ENCODE results near the gene PACSIN2. TPM values are rescaled to one million over a fixed set of nuclear protein-coding genes. Genes with fewer than 3 reads are reported as not detected.

Gene PACSIN2
- total RNA-seq, 2 experiments from 2014 or later = 27.5 to 30.8 TPM

DNA sequence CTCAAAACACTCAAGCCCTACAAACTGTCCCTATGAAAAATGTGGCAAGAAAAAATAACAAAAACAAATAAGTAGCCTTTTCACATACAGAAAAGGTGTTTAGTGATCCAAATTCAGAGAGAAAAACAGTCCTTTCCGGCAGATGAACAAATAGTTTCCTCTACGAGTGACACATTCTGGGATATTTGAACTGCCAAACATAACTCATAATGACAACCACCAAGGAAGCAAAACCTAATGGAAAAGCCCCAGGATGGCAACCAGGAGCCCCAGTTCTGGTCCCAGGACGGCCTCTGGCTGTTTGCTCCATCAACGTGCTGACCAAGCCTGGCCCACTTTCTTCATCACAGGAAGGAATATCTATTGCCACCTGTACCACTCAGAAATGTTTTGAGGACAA lies 6.0 kb downstream of the PACSIN2 start:
- DNase-seq (no peak), ATAC-seq (no peak)
- ChIA-PET CTCF (no interaction called here), POLR2A (no interaction called here)
- Mint-ChIP-seq H3K27me3 (ENCODE audit: low read depth) (no peaks in the 10 kb centered on the region), H3K36me3 (ENCODE audit: low read depth) (peaks cover 5% of the 10 kb centered on the region), H3K27ac (no peak overlapping the region), H3K9me3 (ENCODE audit: insufficient read depth) (no peaks in the 10 kb centered on the region), H3K4me1 (ENCODE audit: low read depth) (peaks cover 38% of the 10 kb centered on the region), H3K4me3 (no peak overlapping the region)

DNA sequence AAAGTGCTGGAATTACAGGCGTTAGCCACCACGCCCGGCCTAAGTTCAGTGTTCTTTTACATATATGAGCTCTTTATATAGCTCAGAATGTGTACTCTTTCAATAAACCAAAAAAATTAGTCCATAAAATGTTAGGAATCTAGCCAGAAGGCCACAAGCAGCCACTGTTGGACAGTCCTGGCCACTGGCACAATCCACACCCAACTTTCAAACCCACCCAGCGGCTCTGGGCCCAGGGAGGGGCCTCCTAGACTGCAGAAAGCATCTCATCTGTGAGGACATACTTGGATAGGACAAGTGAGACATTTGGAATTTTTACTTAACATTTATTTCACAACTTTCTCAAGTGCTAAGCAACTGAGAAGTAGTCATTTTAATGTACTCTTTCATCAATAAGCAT lies 6.4 kb downstream of the PACSIN2 start:
- no peak overlapping the region for H3K4me3 Mint-ChIP-seq
- CTCF ChIA-PET = no interaction called here
- H3K9me3 Mint-ChIP-seq (ENCODE audit: insufficient read depth) = no peaks in the 10 kb centered on the region
- no peaks in the 10 kb centered on the region for H3K27me3 Mint-ChIP-seq (ENCODE audit: low read depth)
- peaks cover 38% of the 10 kb centered on the region for H3K4me1 Mint-ChIP-seq (ENCODE audit: low read depth)
- ATAC-seq (no peak), DNase-seq (no peak)
- POLR2A ChIA-PET = no interaction called here
- H3K36me3 Mint-ChIP-seq (ENCODE audit: low read depth) = peaks cover 8% of the 10 kb centered on the region
- no peak overlapping the region for H3K27ac Mint-ChIP-seq

DNA sequence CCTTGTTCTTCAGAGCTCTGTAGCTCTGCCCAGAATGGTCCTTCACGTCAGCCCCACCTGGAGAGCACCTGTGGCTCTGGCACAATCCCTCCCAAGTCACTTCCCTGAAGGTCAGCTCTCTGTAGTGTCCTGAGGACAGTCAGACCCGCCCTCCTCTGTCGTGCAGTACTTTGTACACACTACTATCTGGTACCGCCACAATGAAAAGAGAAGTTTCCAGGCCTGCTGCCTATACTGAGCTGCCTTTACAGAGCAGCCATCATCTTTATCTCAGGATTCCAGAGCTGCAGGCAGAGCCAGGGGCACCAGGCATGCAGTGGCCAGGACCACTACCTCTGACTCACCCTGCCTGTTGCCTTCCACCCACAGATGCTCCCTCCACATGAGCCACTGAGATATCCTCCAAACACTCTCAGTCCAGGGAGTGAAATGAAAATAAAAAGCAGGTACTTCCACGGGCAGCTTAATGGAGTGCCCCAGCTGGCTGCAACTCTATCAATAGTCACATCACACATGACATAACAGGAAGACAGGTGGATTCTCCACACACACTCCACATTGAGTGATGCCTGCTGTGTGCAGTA lies 7.3 kb downstream of the PACSIN2 start:
- H3K4me3 Mint-ChIP-seq = no peak overlapping the region
- H3K4me1 Mint-ChIP-seq (ENCODE audit: low read depth) = peaks cover 39% of the 10 kb centered on the region
- no peak overlapping the region for H3K27ac Mint-ChIP-seq
- H3K27me3 Mint-ChIP-seq (ENCODE audit: low read depth) = no peaks in the 10 kb centered on the region
- ChIA-PET CTCF (no interaction called here), POLR2A (interaction anchor here (0.7 kb wide), 1 partner anchor 207 kb away, joined by 5 read pairs; no protein-coding TSS in a partner anchor)
- DNase-seq (no peak), ATAC-seq (no peak)
- H3K9me3 Mint-ChIP-seq (ENCODE audit: insufficient read depth) = no peaks in the 10 kb centered on the region
- peaks cover 3% of the 10 kb centered on the region for H3K36me3 Mint-ChIP-seq (ENCODE audit: low read depth)

DNA sequence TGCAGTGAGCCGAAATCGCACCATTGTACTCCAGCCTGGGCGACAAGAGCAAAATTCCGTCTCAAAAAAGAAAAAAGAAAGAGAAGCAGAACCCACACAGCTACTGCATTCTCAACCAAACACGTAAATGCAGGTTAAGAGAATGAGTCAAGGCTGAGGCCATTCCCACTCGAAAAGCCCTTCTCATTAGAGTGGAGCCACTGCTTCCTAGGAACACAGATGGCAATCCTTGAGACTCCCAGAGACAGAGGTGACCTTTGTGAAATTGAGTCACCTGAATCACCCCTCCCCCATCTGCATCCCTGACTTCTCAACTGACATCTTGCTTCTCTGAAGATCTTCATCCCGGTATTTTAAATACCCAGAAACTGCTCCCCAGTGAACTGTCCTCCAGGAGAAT lies 8.2 kb downstream of the PACSIN2 start:
- H3K36me3 Mint-ChIP-seq (ENCODE audit: low read depth) = peaks cover 3% of the 10 kb centered on the region
- H3K4me3 Mint-ChIP-seq = no peak overlapping the region
- CTCF ChIA-PET = no interaction called here
- H3K27ac Mint-ChIP-seq = no peak overlapping the region
- no peaks in the 10 kb centered on the region for H3K9me3 Mint-ChIP-seq (ENCODE audit: insufficient read depth)
- DNase-seq = no peak
- peaks cover 47% of the 10 kb centered on the region for H3K4me1 Mint-ChIP-seq (ENCODE audit: low read depth)
- H3K27me3 Mint-ChIP-seq (ENCODE audit: low read depth) = no peaks in the 10 kb centered on the region
- POLR2A ChIA-PET = no interaction called here
- no peak for ATAC-seq

DNA sequence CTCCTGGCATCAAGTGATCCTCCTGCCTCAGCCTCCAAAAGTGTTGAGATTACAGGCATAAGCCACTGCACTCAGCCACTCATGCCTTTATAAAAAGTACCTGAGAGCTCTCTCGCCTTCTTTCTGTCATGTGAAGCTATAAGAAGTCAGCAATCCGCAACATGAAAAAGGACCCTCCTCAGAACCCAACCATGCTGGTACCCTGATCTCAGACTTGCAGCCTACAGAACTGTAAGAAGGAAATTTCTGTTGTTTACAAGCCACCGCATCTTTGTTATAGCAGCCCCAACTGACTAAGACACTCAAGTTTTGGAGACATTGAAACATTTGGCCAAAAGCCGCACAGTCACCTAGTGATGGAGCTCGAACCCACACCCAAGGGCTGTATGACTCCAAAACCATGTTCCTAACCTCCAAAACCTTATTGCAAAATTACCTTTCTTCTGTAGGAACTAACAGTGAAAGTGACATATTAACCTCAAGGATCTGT lies 8.9 kb downstream of the PACSIN2 start:
- no peaks in the 10 kb centered on the region for H3K27me3 Mint-ChIP-seq (ENCODE audit: low read depth)
- H3K4me3 Mint-ChIP-seq = no peak overlapping the region
- ATAC-seq = no peak
- DNase-seq = no peak
- H3K9me3 Mint-ChIP-seq (ENCODE audit: insufficient read depth) = no peaks in the 10 kb centered on the region
- H3K4me1 Mint-ChIP-seq (ENCODE audit: low read depth) = peaks cover 54% of the 10 kb centered on the region
- ChIA-PET POLR2A (no interaction called here), CTCF (interaction anchor here (0.9 to 1.2 kb wide), 2 partner anchors 11 to 48 kb away, joined by 3 to 5 read pairs; no protein-coding TSS in a partner anchor)
- peaks cover 3% of the 10 kb centered on the region for H3K36me3 Mint-ChIP-seq (ENCODE audit: low read depth)
- no peak overlapping the region for H3K27ac Mint-ChIP-seq

DNA sequence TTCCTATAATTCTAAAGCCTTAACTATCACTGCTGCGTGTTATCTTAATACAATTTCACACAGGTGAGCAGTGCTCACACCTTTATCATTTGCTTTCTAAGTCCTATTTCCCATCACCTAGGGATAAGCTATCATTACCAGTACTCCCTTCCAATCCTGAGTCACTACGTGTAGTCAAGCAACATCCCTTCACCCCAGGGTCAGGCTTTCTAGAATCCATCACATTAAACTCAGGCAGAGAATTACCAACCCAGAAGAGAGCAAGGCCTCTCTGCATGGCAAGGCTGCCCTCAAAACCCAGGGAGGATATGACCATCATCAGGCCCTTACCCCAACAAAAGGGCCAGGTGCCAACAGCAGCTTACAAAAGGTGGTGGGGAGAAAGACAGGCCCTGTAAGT lies 9.8 kb downstream of the PACSIN2 start:
- POLR2A ChIA-PET = interaction anchor here (2.6 kb wide), 1 partner anchor 10 kb away, joined by 12 read pairs; the partner anchor contains the start of gene PACSIN2
- Mint-ChIP-seq H3K9me3 (ENCODE audit: insufficient read depth) (no peaks in the 10 kb centered on the region), H3K36me3 (ENCODE audit: low read depth) (peaks cover 3% of the 10 kb centered on the region), H3K4me3 (no peak overlapping the region), H3K4me1 (ENCODE audit: low read depth) (peaks cover 64% of the 10 kb centered on the region), H3K27me3 (ENCODE audit: low read depth) (no peaks in the 10 kb centered on the region), H3K27ac (no peak overlapping the region)
- CTCF ChIA-PET = interaction anchor here (1.0 to 1.2 kb wide), 3 partner anchors 8 to 29 kb away, joined by 4 to 5 read pairs (median 4); no protein-coding TSS in a partner anchor
- no peak for ATAC-seq
- DNase-seq = no peak

DNA sequence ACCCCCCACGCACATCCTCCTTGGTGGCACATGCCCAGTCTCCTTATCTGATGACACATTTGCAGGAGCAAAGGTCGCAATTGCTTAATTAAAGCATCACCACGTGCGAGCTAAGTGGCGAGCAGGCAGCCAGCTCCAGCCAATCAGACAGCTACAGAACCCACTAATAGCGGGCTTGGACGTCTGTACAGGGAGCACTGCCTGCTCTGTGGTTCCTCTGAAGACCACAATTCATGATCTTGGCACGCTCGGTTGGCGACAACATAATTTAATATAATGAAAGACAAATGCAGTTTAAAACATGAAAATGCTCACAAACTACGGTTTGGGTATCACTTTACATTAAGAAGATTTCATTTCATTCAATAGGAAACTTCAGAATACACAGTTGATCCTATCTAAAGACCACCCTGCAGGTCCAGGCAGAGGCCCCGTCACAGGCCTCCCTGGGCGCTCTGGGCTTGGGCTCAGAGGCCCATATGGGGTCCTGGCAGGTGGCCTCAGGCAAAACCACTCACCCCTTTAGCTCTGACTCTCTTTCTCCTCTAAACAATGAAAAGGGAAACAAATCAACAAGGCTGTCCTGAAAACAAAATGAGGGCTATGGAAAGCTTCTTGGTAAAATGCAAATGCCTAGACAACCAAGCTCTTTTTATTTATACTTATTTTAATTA lies 10.4 kb downstream of the PACSIN2 start:
- Mint-ChIP-seq H3K36me3 (ENCODE audit: low read depth) (peaks cover 3% of the 10 kb centered on the region), H3K9me3 (ENCODE audit: insufficient read depth) (no peaks in the 10 kb centered on the region), H3K4me1 (ENCODE audit: low read depth) (peaks cover 65% of the 10 kb centered on the region), H3K27ac (peak overlapping the region; percentile 14), H3K4me3 (no peak overlapping the region), H3K27me3 (ENCODE audit: low read depth) (no peaks in the 10 kb centered on the region)
- DNase-seq (no peak), ATAC-seq (no peak)
- ChIA-PET POLR2A (interaction anchor here (2.6 kb wide), 1 partner anchor 10 kb away, joined by 12 read pairs; the partner anchor contains the start of gene PACSIN2), CTCF (interaction anchor here (1.0 to 1.1 kb wide), 2 partner anchors 9 to 29 kb away, joined by 4 read pairs; no protein-coding TSS in a partner anchor)

DNA sequence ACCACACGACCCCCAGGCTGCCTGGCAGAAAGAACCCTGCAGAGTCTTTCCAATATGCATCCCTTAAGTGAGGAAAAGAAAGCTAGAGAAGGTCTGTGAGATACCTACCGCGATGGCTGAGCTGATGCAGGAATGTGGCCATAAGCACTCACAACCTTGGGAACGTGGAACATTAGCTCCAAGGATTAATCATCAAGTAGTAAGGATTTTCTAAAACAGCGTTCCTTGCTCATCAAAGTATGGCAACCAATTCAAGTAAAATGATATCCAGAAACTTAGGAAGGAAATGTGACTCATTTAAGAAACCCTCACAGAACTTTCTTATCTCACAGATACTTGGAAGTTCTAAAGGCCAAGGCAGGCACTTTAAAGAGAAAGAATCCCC lies 12.8 kb downstream of the PACSIN2 start:
- ATAC-seq = no peak
- CTCF ChIA-PET = interaction anchor here (0.6 to 1.1 kb wide), 2 partner anchors 11 to 107 kb away, joined by 3 to 4 read pairs; no protein-coding TSS in a partner anchor
- POLR2A ChIA-PET = interaction anchor here (1.4 kb wide), 1 partner anchor 11 kb away, joined by 5 read pairs; no protein-coding TSS in a partner anchor

DNA sequence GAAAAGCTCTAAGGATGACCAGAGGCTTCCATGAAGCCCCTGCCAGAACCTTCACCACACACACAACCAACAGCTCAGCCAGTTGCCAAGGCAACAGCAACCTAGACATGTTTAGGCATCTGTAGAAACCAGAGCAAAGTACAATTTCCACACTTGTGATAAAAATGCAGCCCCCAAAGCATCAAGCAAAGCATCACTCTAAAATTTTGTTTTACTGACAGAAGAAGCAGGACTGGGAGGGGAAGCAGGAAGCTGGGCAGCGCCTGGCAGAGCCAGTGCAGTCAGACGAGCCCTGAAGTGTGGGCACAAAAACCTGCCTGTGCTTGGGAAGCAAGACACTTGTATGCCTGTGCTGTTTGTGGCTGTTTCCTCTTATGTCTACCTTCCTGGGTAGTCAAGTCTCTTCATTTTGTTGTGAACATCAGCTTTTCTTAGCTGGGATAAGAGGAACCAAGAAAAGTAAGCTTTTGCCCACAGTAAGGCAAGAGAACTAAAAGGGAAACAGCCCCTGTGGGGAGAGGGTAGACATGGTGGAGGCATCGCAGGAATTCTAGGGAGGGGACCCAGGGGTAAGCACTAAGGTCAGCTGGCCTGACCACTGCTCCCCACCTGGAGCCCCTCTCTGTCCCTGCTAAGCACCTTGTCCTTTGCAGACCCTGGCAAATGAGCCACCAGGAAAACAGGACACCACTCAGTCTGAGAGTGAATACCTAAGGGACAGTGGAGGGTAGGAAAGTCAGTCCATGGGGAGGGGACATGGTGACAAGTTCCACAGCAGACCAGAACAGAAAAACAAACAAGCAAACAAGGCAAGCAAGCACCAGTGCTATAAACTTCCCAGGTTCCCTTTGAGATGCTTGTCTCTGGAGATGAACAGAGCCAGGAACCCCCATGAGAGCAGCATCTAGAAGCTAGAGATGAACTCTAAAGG lies 13.4 kb downstream of the PACSIN2 start:
- ChIA-PET POLR2A (interaction anchor here (1.4 kb wide), 1 partner anchor 12 kb away, joined by 5 read pairs; no protein-coding TSS in a partner anchor), CTCF (interaction anchor here (0.6 to 2.4 kb wide), 4 partner anchors 11 to 107 kb away, joined by 3 to 5 read pairs (median 4); no protein-coding TSS in a partner anchor)
- H3K9me3 Mint-ChIP-seq (ENCODE audit: insufficient read depth) = peaks cover 6% of the 10 kb centered on the region
- no peaks in the 10 kb centered on the region for H3K27me3 Mint-ChIP-seq (ENCODE audit: low read depth)
- peak overlapping the region; percentile 68 for H3K27ac Mint-ChIP-seq
- H3K36me3 Mint-ChIP-seq (ENCODE audit: low read depth) = peaks cover 4% of the 10 kb centered on the region
- no peak for DNase-seq
- ATAC-seq = peak; percentile 56
- peak overlapping the region; percentile 10 for H3K4me3 Mint-ChIP-seq
- peaks cover 76% of the 10 kb centered on the region for H3K4me1 Mint-ChIP-seq (ENCODE audit: low read depth)

More for the DNA sequence above, 12.8 kb downstream of the PACSIN2 start:
- no peaks in the 10 kb centered on the region for H3K27me3 Mint-ChIP-seq (ENCODE audit: low read depth)
- H3K9me3 Mint-ChIP-seq (ENCODE audit: insufficient read depth) = peaks cover 6% of the 10 kb centered on the region
- H3K4me1 Mint-ChIP-seq (ENCODE audit: low read depth) = peaks cover 74% of the 10 kb centered on the region
- peaks cover 4% of the 10 kb centered on the region for H3K36me3 Mint-ChIP-seq (ENCODE audit: low read depth)
- no peak for DNase-seq
- H3K27ac Mint-ChIP-seq = no peak overlapping the region
- H3K4me3 Mint-ChIP-seq = no peak overlapping the region

DNA sequence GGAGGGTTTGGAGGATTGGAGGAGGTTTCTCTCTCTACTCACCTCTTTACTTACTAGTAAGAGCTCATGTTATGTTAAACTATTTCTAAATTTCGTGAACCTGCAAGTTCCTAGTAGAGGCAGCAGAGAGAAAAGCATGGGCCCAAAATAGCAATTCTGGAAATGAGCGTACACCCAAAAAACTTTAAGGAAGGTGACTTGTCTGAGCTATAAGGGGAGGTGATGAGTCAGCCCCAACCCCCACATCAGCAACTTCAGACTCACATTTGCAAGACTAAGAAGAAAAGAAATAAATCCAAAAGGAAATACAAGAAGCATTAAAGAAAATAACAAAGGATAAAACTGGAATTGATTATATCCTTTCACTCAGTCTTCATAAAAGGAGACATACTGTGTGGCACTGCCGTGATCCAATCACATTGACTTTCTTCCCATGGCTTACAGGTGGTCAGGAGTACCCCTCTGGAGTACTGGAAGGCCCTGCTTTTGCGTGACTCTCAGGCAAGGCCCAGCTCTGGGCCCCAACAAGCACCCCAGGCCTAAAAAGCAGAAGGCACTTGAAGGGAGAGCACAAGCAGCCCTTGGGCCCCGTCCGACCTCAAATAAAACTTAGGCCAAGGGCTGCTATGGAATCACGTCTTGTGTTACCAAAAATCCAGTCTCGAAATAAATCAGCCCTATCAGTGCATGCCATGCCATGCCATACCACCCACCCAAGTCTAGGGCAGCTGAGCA lies 14.3 kb downstream of the PACSIN2 start:
- H3K4me1 Mint-ChIP-seq (ENCODE audit: low read depth) = peaks cover 73% of the 10 kb centered on the region
- peak overlapping the region; percentile 47 for H3K27ac Mint-ChIP-seq
- H3K36me3 Mint-ChIP-seq (ENCODE audit: low read depth) = peaks cover 4% of the 10 kb centered on the region
- ATAC-seq (peak; percentile 9), DNase-seq (peak; percentile 33)
- H3K27me3 Mint-ChIP-seq (ENCODE audit: low read depth) = no peaks in the 10 kb centered on the region
- no peak overlapping the region for H3K4me3 Mint-ChIP-seq
- H3K9me3 Mint-ChIP-seq (ENCODE audit: insufficient read depth) = peaks cover 6% of the 10 kb centered on the region
- POLR2A ChIA-PET = interaction anchor here (1.1 kb wide), 1 partner anchor 15 kb away, joined by 3 read pairs; the partner anchor contains the start of gene PACSIN2
- CTCF ChIA-PET = interaction anchor here (0.6 to 2.4 kb wide), 4 partner anchors 11 to 106 kb away, joined by 3 to 5 read pairs (median 4); no protein-coding TSS in a partner anchor

DNA sequence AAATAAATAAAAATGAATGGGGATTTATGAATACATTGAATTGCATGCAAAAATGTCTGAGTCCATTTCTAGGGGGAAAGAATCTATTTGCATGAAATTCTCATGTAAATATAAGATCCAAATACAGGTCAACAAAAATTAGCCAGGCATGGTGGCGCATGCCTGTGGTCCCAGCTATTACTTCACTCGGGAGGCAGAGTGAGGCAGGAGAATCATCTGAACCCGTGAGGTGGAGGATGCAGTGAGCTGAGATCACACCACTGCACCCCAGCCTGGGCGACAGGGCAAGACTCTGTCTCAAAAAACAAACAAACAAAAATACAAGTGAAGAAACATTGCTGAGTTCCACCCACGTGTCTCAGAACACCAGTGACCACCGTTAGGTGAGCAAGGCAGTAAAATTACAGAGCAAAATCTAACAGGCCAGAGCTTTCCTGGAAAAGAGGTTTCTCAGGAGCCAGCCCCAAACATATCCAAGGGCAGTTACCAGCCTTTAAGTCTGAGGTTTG lies 17.3 kb downstream of the PACSIN2 start:
- ATAC-seq (no peak), DNase-seq (no peak)
- H3K27ac Mint-ChIP-seq = no peak overlapping the region
- H3K36me3 Mint-ChIP-seq (ENCODE audit: low read depth) = peaks cover 4% of the 10 kb centered on the region
- H3K4me3 Mint-ChIP-seq = no peak overlapping the region
- POLR2A ChIA-PET = no interaction called here
- H3K27me3 Mint-ChIP-seq (ENCODE audit: low read depth) = no peaks in the 10 kb centered on the region
- CTCF ChIA-PET = no interaction called here
- H3K9me3 Mint-ChIP-seq (ENCODE audit: insufficient read depth) = peaks cover 6% of the 10 kb centered on the region
- peaks cover 47% of the 10 kb centered on the region for H3K4me1 Mint-ChIP-seq (ENCODE audit: low read depth)

Measured in activated CD8-positive, alpha-beta T cell treated with anti-CD3 and anti-CD28 coated beads, Interleukin-2, amount 10 ng/mL, durations not matched to agents 7 days and 5 days (primary cell).